ENCODE results near the gene CACNA1F.

CACNA1F gene

GRCh38 chrX:49257846-49258748, 25.0 kb upstream of the CACNA1F start:
- H3K36me3 ChIP-seq (ENCODE audit: control insufficient read depth in 4 of 4, insufficient read depth in 4 of 4, low read length in 3 of 4), result no peaks in the 10 kb centered on the region
- no peaks in the 10 kb centered on the region for H3K4me1 ChIP-seq (ENCODE audit: control extremely low read depth in 1 of 4, control insufficient read depth in 4 of 4, insufficient read depth in 4 of 4, low read length in 3 of 4)
- POLR2A ChIA-PET, result no interaction called here
- H3K27ac ChIP-seq (ENCODE audit: insufficient read depth in 1 of 2, low read depth in 1 of 2, low read length in 2 of 2, poor library complexity in 1 of 2, severe bottlenecking in 2 of 2), result no peak overlapping the region
- CTCF ChIA-PET, result interaction anchor here (1.3 kb wide), 1 partner anchor 8 kb away, joined by 3 read pairs; no protein-coding TSS in a partner anchor
- H3K9me3 ChIP-seq (ENCODE audit: control extremely low read depth in 1 of 5, control insufficient read depth in 4 of 5, insufficient read depth in 2 of 5, low read depth in 1 of 5, low read length in 4 of 5), result no peaks in the 10 kb centered on the region
- 79% methylated on average over 9 of the region's 20 CpGs for WGBS (ENCODE audit: insufficient coverage)
- no peaks in the 10 kb centered on the region for H3K27me3 ChIP-seq (replicated peaks in 2 of 5; ENCODE audit: control insufficient read depth in 4 of 5, insufficient read depth in 5 of 5, low read length in 4 of 5)
- no peak for DNase-seq
- H3K4me3 ChIP-seq (ENCODE audit: control insufficient read depth in 1 of 7, extremely low read depth in 1 of 7, insufficient read depth in 4 of 7, low read depth in 2 of 7, low read length in 6 of 7), result no peak overlapping the region

GRCh38 chrX:49257074-49257790, 24.1 kb upstream of the CACNA1F start:
- no peaks in the 10 kb centered on the region for H3K9me3 ChIP-seq (ENCODE audit: control extremely low read depth in 1 of 5, control insufficient read depth in 4 of 5, insufficient read depth in 2 of 5, low read depth in 1 of 5, low read length in 4 of 5)
- no peak for DNase-seq
- ChIA-PET POLR2A (no interaction called here), CTCF (interaction anchor here (1.0 to 1.3 kb wide), 2 partner anchors 9 to 16 kb away, joined by 3 read pairs; no protein-coding TSS in a partner anchor)
- no peak overlapping the region for H3K4me3 ChIP-seq (ENCODE audit: control insufficient read depth in 1 of 7, extremely low read depth in 1 of 7, insufficient read depth in 4 of 7, low read depth in 2 of 7, low read length in 6 of 7)
- no peak overlapping the region for H3K27ac ChIP-seq (ENCODE audit: insufficient read depth in 1 of 2, low read depth in 1 of 2, low read length in 2 of 2, poor library complexity in 1 of 2, severe bottlenecking in 2 of 2)
- H3K36me3 ChIP-seq (ENCODE audit: control insufficient read depth in 4 of 4, insufficient read depth in 4 of 4, low read length in 3 of 4), result no peaks in the 10 kb centered on the region
- no peaks in the 10 kb centered on the region for H3K27me3 ChIP-seq (replicated peaks in 2 of 5; ENCODE audit: control insufficient read depth in 4 of 5, insufficient read depth in 5 of 5, low read length in 4 of 5)
- 81% methylated on average over 8 of the region's 14 CpGs for WGBS (ENCODE audit: insufficient coverage)
- no peaks in the 10 kb centered on the region for H3K4me1 ChIP-seq (ENCODE audit: control extremely low read depth in 1 of 4, control insufficient read depth in 4 of 4, insufficient read depth in 4 of 4, low read length in 3 of 4)

GRCh38 chrX:49256268-49256995, 23.3 kb upstream of the CACNA1F start:
- Histone ChIP-seq H3K9me3 (ENCODE audit: control extremely low read depth in 1 of 5, control insufficient read depth in 4 of 5, insufficient read depth in 2 of 5, low read depth in 1 of 5, low read length in 4 of 5) (no peaks in the 10 kb centered on the region), H3K27ac (ENCODE audit: insufficient read depth in 1 of 2, low read depth in 1 of 2, low read length in 2 of 2, poor library complexity in 1 of 2, severe bottlenecking in 2 of 2) (no peak overlapping the region), H3K27me3 (replicated peaks in 2 of 5; ENCODE audit: control insufficient read depth in 4 of 5, insufficient read depth in 5 of 5, low read length in 4 of 5) (no peaks in the 10 kb centered on the region), H3K4me3 (ENCODE audit: control insufficient read depth in 1 of 7, extremely low read depth in 1 of 7, insufficient read depth in 4 of 7, low read depth in 2 of 7, low read length in 6 of 7) (no peak overlapping the region), H3K4me1 (ENCODE audit: control extremely low read depth in 1 of 4, control insufficient read depth in 4 of 4, insufficient read depth in 4 of 4, low read length in 3 of 4) (no peaks in the 10 kb centered on the region), H3K36me3 (ENCODE audit: control insufficient read depth in 4 of 4, insufficient read depth in 4 of 4, low read length in 3 of 4) (peaks cover 0 to under 1% (median 0%) of the 10 kb centered on the region in 4 experiments)
- WGBS (ENCODE audit: insufficient coverage), result 92% methylated on average over 4 of the region's 9 CpGs
- POLR2A ChIA-PET, result no interaction called here
- DNase-seq, result no peak
- CTCF ChIA-PET, result interaction anchor here (1.0 to 1.3 kb wide), 2 partner anchors 9 to 15 kb away, joined by 3 read pairs; no protein-coding TSS in a partner anchor

GRCh38 chrX:49254639-49255038, 21.5 kb upstream of the CACNA1F start:
- Histone ChIP-seq H3K9me3 (ENCODE audit: control extremely low read depth in 1 of 5, control insufficient read depth in 4 of 5, insufficient read depth in 2 of 5, low read depth in 1 of 5, low read length in 4 of 5) (no peaks in the 10 kb centered on the region), H3K27ac (ENCODE audit: insufficient read depth in 1 of 2, low read depth in 1 of 2, low read length in 2 of 2, poor library complexity in 1 of 2, severe bottlenecking in 2 of 2) (no peak overlapping the region), H3K27me3 (replicated peaks in 2 of 5; ENCODE audit: control insufficient read depth in 4 of 5, insufficient read depth in 5 of 5, low read length in 4 of 5) (no peaks in the 10 kb centered on the region), H3K36me3 (ENCODE audit: control insufficient read depth in 4 of 4, insufficient read depth in 4 of 4, low read length in 3 of 4) (peaks cover 0 to 6% (median 0%) of the 10 kb centered on the region in 4 experiments), H3K4me3 (ENCODE audit: control insufficient read depth in 1 of 7, extremely low read depth in 1 of 7, insufficient read depth in 4 of 7, low read depth in 2 of 7, low read length in 6 of 7) (no peak overlapping the region), H3K4me1 (ENCODE audit: control extremely low read depth in 1 of 4, control insufficient read depth in 4 of 4, insufficient read depth in 4 of 4, low read length in 3 of 4) (no peaks in the 10 kb centered on the region)
- ChIA-PET POLR2A (interaction anchor here (0.5 kb wide), 1 partner anchor 101 kb away, joined by 3 read pairs; no protein-coding TSS in a partner anchor), CTCF (interaction anchor here (1.1 kb wide), 1 partner anchor 100 kb away, joined by 3 read pairs; no protein-coding TSS in a partner anchor)
- DNase-seq, result no peak
- WGBS (ENCODE audit: insufficient coverage), result 83% methylated on average over 6 of the region's 7 CpGs

- Histone ChIP-seq H3K36me3 (ENCODE audit: control insufficient read depth in 4 of 4, insufficient read depth in 4 of 4, low read length in 3 of 4) (peaks cover 0 to 35% (median 9%) of the 10 kb centered on the region in 4 experiments), H3K4me3 (ENCODE audit: control insufficient read depth in 1 of 7, extremely low read depth in 1 of 7, insufficient read depth in 4 of 7, low read depth in 2 of 7, low read length in 6 of 7) (no peak overlapping the region), H3K4me1 (ENCODE audit: control extremely low read depth in 1 of 4, control insufficient read depth in 4 of 4, insufficient read depth in 4 of 4, low read length in 3 of 4) (no peaks in the 10 kb centered on the region), H3K27me3 (replicated peaks in 2 of 5; ENCODE audit: control insufficient read depth in 4 of 5, insufficient read depth in 5 of 5, low read length in 4 of 5) (no peaks in the 10 kb centered on the region), H3K27ac (ENCODE audit: insufficient read depth in 1 of 2, low read depth in 1 of 2, low read length in 2 of 2, poor library complexity in 1 of 2, severe bottlenecking in 2 of 2) (no peak overlapping the region), H3K9me3 (ENCODE audit: control extremely low read depth in 1 of 5, control insufficient read depth in 4 of 5, insufficient read depth in 2 of 5, low read depth in 1 of 5, low read length in 4 of 5) (no peaks in the 10 kb centered on the region)
- no peak for DNase-seq
- POLR2A ChIA-PET, result no interaction called here
- WGBS (ENCODE audit: insufficient coverage), result 84% methylated on average over 4 of the region's 13 CpGs
- CTCF ChIA-PET, result no interaction called here
Observed at GRCh38 chrX:49251325-49251724, 18.2 kb upstream of the CACNA1F start.

- Histone ChIP-seq H3K9me3 (ENCODE audit: control extremely low read depth in 1 of 5, control insufficient read depth in 4 of 5, insufficient read depth in 2 of 5, low read depth in 1 of 5, low read length in 4 of 5) (no peaks in the 10 kb centered on the region), H3K36me3 (ENCODE audit: control insufficient read depth in 4 of 4, insufficient read depth in 4 of 4, low read length in 3 of 4) (peaks cover 0 to 38% (median 9%) of the 10 kb centered on the region in 4 experiments), H3K4me1 (ENCODE audit: control extremely low read depth in 1 of 4, control insufficient read depth in 4 of 4, insufficient read depth in 4 of 4, low read length in 3 of 4) (no peaks in the 10 kb centered on the region), H3K27me3 (replicated peaks in 2 of 5; ENCODE audit: control insufficient read depth in 4 of 5, insufficient read depth in 5 of 5, low read length in 4 of 5) (no peaks in the 10 kb centered on the region), H3K4me3 (ENCODE audit: control insufficient read depth in 1 of 7, extremely low read depth in 1 of 7, insufficient read depth in 4 of 7, low read depth in 2 of 7, low read length in 6 of 7) (no peak overlapping the region), H3K27ac (ENCODE audit: insufficient read depth in 1 of 2, low read depth in 1 of 2, low read length in 2 of 2, poor library complexity in 1 of 2, severe bottlenecking in 2 of 2) (no peak overlapping the region)
- POLR2A ChIA-PET, result no interaction called here
- 94% methylated on average over 8 of the region's 9 CpGs for WGBS (ENCODE audit: insufficient coverage)
- DNase-seq, result no peak
- CTCF ChIA-PET, result no interaction called here
Observed at GRCh38 chrX:49250578-49250977, 17.4 kb upstream of the CACNA1F start.

All from common myeloid progenitor, CD34-positive (primary cell).